ENCODE results near the gene ADAMTSL3. TPM values are rescaled to one million over a fixed set of nuclear protein-coding genes. Genes with fewer than 3 reads are reported as not detected.

ADAMTSL3 gene
- total RNA-seq, 4 donors from 2014 or later: 2.4 to 8.8 (median 5.7) TPM

GRCh38 chr15:83830381-83830780 lies 176.5 kb downstream of the ADAMTSL3 start:
- no peak overlapping the region for H3K4me3 ChIP-seq (ENCODE audit: low read depth, poor library complexity, severe bottlenecking)
- TF ChIP-seq POLR2A (IDR thresholded peaks at IDR 0.05): no peak
- no peak for TF ChIP-seq CTCF (IDR thresholded peaks at IDR 0.05)
- WGBS, 2 donors: 61 to 84% methylated on average over 4 of the region's 4 CpGs
- intact Hi-C loops (cut with DNase I; ENCODE audit: low total_unique reads): no loop called here
- no peak for DNase-seq (ENCODE audit: low spot score in 2 of 2)

GRCh38 chr15:83833569-83833968 lies 179.6 kb downstream of the ADAMTSL3 start:
- TF ChIP-seq CTCF (IDR thresholded peaks at IDR 0.05): no peak
- no peak for TF ChIP-seq POLR2A (IDR thresholded peaks at IDR 0.05)
- no peak overlapping the region for H3K4me3 ChIP-seq (ENCODE audit: low read depth, poor library complexity, severe bottlenecking)
- no peak for DNase-seq (ENCODE audit: low spot score in 2 of 2)
- intact Hi-C loops (cut with DNase I; ENCODE audit: low total_unique reads): no loop called here
- 93 to 94% methylated on average over 4 of the region's 4 CpGs for WGBS, 2 donors

- intact Hi-C loops (cut with DNase I; ENCODE audit: low total_unique reads): no loop called here
- 85 to 94% methylated on average over 1 of the region's 1 CpG for WGBS, 2 donors
- no peak for TF ChIP-seq POLR2A (IDR thresholded peaks at IDR 0.05)
- TF ChIP-seq CTCF (IDR thresholded peaks at IDR 0.05): no peak
- no peak for DNase-seq (ENCODE audit: low spot score in 2 of 2)
- H3K4me3 ChIP-seq (ENCODE audit: low read depth, poor library complexity, severe bottlenecking): no peak overlapping the region
Measured at GRCh38 chr15:83835479-83835878, 181.6 kb downstream of the ADAMTSL3 start.

GRCh38 chr15:83837945-83838571 lies 184.1 kb downstream of the ADAMTSL3 start:
- intact Hi-C loops (cut with DNase I; ENCODE audit: low total_unique reads): no loop called here
- 19 to 25% methylated on average over 8 of the region's 8 CpGs for WGBS, 2 donors
- TF ChIP-seq POLR2A (IDR thresholded peaks at IDR 0.05) (no peak), CTCF (IDR thresholded peaks at IDR 0.05) (no peak)
- no peak for DNase-seq (ENCODE audit: low spot score in 2 of 2)
- H3K4me3 ChIP-seq (ENCODE audit: low read depth, poor library complexity, severe bottlenecking): no peak overlapping the region

GRCh38 chr15:83838763-83839162 lies 184.8 kb downstream of the ADAMTSL3 start:
- no peak overlapping the region for H3K4me3 ChIP-seq (ENCODE audit: low read depth, poor library complexity, severe bottlenecking)
- intact Hi-C loops (cut with DNase I; ENCODE audit: low total_unique reads): no loop called here
- DNase-seq (ENCODE audit: low spot score in 2 of 2): no peak
- 69 to 81% methylated on average over 2 of the region's 2 CpGs for WGBS, 2 donors
- TF ChIP-seq CTCF (IDR thresholded peaks at IDR 0.05) (no peak), POLR2A (IDR thresholded peaks at IDR 0.05) (no peak)

GRCh38 chr15:83842281-83842680 lies 188.4 kb downstream of the ADAMTSL3 start:
- DNase-seq (ENCODE audit: low spot score in 2 of 2): no peak
- no peak for TF ChIP-seq CTCF (IDR thresholded peaks at IDR 0.05)
- TF ChIP-seq POLR2A (IDR thresholded peaks at IDR 0.05): no peak
- 78% methylated on average over 6 of the region's 6 CpGs for WGBS, 2 donors
- no peak overlapping the region for H3K4me3 ChIP-seq (ENCODE audit: low read depth, poor library complexity, severe bottlenecking)
- intact Hi-C loops (cut with DNase I; ENCODE audit: low total_unique reads): no loop called here

Data from lower leg skin (tissue), 4 donors.